C4-2B (cell line): ENCODE results near the gene LOXL3.
A peak's percentile ranks its signal among the peaks of the same experiment; 100 is the strongest.

ENCODE experiments used
- CTCF ChIP-seq: fragments of 450-650 bp; conservative IDR thresholded peaks from 2 replicates; pipeline ENCODE4 v1.5.1; 2017; ENCODE audit warnings: mild to moderate bottlenecking
- ZFX ChIP-seq: fragments of 450-650 bp; IDR thresholded peaks from 2 replicates; pipeline ENCODE4 v1.6.1; 2017

DNA sequence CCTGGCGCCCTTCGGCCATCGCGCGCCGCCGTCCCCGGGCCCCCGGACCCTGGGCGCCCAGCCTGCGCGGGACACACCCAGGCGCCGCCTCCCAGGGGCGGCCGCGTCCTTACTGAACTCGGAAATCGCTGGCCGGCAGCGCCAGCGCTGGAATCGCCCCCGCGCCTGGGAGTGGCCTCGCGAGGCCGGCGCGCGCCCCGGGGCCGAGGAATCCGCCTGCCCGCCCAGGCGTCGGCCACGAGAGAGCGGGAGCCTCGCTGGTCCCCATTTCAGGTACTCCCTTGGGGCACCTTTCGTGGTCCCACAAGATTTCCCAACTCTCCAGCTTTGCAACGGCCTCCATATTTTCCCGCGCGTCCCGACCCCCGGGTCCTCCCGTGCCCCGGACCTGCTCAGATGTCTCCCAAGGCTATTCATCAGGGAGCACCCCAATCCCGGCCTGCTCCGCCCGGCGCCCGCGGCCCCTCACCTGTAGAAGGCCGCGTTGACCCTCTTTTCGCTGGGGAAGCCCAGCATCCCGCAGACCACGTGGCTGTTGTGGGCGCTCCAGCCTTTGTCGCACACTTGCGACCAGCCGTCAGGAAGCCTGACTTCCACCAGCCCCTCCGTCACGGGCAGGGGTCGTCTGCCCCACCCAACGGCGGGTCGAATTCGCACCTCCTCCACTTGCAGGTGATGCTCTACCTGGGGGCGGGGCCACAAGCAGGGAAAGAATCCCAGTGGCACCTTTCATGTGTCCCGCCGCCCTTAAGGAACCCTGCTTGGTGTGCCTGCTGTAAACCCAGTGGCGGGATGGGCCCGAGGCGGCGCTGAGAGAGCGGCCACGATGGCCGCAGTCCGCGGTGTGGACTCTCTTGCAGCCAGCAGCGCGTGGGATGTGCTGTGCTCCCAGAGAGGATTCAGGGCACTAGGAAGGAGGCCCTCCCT lies 4.6 kb downstream of the LOXL3 start:
- TF ChIP-seq CTCF (no peak), ZFX (peak; percentile 26; the same call in 1 of the 2 replicates)
